Coronary artery (tissue), 2 donors: ENCODE results near the gene LYRM4.

ENCODE experiments used
- DNase-seq: peaks from one replicate; pipeline ENCODE4 v3.0.0-alpha.2; 2017; ENCODE audit warnings: low spot score
- H3K27ac ChIP-seq, 2 donors: fragments of 200-600 bp; sonication (generic); one replicate each; pipeline ENCODE4 v1.5.1; 2016 to 2019
- H3K4me3 ChIP-seq: fragments of 200-600 bp; sonication (generic); 2 replicates; pipeline ENCODE4 v1.5.1; 2016; ENCODE audit warnings: mild to moderate bottlenecking, moderate library complexity
- CTCF ChIP-seq: fragments of 200-600 bp; sonication (generic); IDR thresholded peaks from one replicate; pipeline ENCODE4 v1.5.1; 2019; ENCODE audit warnings: antibody characterized with exemption

The LYRM4 gene

GRCh38 chr6:5191722-5192121 is 69.0 kb downstream of the LYRM4 start:
- no peak for TF ChIP-seq CTCF

DNA sequence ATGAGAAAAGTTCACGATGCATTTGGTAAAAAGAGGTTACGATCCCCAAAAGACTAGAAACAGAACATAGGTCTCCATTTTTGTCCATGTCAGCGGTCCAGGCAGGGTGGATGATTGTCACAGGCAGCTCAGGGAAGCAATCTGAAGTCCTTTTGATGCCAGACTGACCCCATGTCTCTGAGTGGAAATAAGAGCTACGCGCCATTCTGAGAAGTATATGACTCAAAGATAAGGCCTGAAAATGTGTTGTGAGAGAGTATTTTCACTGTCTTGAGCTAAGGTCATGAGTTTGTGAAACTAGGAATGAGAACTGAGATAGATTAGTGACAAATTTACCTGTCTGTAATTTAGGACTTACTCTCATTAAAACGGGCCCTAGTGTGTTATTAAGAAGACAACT is 69.5 kb downstream of the LYRM4 start:
- Histone ChIP-seq H3K4me3 (no peak overlapping the region), H3K27ac (no peak overlapping the region)
- no peak for TF ChIP-seq CTCF
- DNase-seq, result no peak

More at GRCh38 chr6:5191722-5192121, 69.0 kb downstream of the LYRM4 start:
- no peak for DNase-seq
- no peak overlapping the region for H3K4me3 ChIP-seq
- H3K27ac ChIP-seq, result no peak overlapping the region

GRCh38 chr6:5190507-5190906 is 70.2 kb downstream of the LYRM4 start:
- no peak overlapping the region for H3K27ac ChIP-seq
- TF ChIP-seq CTCF, result no peak
- H3K4me3 ChIP-seq, result no peak overlapping the region
- no peak for DNase-seq

- H3K27ac ChIP-seq, result no peak overlapping the region
- no peak overlapping the region for H3K4me3 ChIP-seq
- no peak for DNase-seq
- TF ChIP-seq CTCF, result no peak
Observed at GRCh38 chr6:5188646-5189045, 72.1 kb downstream of the LYRM4 start.

GRCh38 chr6:5184878-5185277 is 75.9 kb downstream of the LYRM4 start:
- TF ChIP-seq CTCF, result no peak
- Histone ChIP-seq H3K4me3 (no peak overlapping the region), H3K27ac (no peak overlapping the region)
- DNase-seq, result no peak

DNA sequence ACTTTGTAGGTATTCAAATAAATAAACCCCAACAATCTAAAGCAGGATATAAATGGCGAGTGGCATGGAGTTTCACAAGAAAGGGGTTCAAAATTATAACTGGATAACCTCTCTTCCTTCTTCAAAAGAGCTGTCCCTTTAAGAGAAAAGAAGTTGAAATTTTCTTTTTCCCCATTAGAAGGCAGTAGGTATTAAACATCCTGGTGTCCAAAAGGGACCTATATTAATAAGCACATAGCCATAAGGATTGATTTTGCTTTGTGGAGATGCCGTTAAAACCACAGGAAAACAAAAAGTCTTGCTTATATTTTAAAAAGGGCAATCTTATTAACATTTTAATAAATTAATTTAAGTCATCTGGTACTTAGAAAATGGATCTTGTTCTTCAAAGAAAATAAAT is 76.5 kb downstream of the LYRM4 start:
- no peak for DNase-seq
- H3K27ac ChIP-seq, result no peak overlapping the region
- H3K4me3 ChIP-seq, result no peak overlapping the region
- TF ChIP-seq CTCF, result no peak

DNA sequence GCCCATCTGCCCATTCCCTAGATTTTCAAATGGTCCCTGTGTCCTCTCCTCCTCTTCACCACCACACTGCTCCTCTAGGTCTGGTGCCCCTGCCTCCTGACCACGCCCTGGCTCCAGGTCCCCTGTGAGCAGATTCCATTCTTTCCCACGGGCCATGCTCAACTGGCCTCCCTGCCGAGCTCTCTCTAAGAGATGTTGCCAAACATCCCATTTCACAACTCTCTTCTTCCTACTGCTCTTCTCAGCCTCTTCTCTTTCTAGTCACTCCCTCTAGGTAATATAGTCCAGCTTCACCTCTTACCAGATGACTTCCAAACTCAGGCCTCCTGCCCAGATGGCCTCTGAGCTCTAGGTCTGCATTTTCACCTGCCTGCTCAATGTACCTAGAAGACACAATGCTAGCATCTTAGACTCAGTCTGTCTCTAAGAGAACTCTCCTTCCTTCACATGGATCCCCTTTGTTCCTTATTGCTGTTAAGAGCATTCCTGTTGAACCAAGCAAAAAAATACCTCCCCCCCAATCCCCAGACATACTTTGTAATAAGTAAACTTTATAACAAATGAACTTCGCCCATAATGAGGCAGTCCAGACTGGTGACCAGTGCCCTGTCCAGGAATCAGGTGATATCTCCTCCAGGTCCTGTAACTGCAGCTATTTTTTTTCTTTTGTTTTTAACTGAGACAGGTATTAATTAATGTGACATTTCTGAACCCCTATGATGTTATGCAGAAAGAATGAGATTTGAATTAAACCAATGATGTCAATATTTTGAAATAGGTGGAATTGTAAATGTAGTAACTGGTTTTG is 79.0 kb downstream of the LYRM4 start:
- no peak overlapping the region for H3K27ac ChIP-seq

More for the DNA sequence above, 79.0 kb downstream of the LYRM4 start:
- no peak for DNase-seq
- no peak for TF ChIP-seq CTCF
- H3K4me3 ChIP-seq, result no peak overlapping the region
